ENCODE results near the gene PTPRE. TPM values are rescaled to one million over a fixed set of nuclear protein-coding genes. Genes with fewer than 3 reads are reported as not detected.
A peak's percentile ranks its signal among the peaks of the same experiment; 100 is the strongest.
"Not testable (repeated sequence)": the region's sequence is repeated elsewhere in the genome, so short reads cannot be mapped to it uniquely, and the experiment has no call there.

Gene PTPRE
- total RNA-seq, 1 donor from 2014 or later, result 20.9 TPM

DNA sequence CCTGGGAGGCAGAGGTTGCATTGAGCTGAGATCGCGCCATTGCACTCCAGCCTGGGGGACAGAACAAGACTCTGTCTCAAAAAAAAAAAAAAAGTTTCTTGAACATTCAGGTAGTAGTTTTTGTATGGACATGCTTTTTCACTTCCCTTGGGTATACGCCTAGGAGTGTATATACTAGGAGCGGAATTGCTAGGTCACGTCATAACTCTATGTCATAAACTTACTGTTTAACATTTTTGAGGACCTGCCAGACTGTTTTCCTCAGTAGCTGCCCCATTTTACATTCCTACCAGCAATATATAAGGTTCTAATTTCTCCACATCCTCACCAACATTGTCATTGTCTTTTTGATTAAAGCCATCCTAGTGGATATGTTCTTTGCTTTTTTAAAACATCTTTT lies 167.7 kb downstream of the PTPRE start:
- no peak for DNase-seq

DNA sequence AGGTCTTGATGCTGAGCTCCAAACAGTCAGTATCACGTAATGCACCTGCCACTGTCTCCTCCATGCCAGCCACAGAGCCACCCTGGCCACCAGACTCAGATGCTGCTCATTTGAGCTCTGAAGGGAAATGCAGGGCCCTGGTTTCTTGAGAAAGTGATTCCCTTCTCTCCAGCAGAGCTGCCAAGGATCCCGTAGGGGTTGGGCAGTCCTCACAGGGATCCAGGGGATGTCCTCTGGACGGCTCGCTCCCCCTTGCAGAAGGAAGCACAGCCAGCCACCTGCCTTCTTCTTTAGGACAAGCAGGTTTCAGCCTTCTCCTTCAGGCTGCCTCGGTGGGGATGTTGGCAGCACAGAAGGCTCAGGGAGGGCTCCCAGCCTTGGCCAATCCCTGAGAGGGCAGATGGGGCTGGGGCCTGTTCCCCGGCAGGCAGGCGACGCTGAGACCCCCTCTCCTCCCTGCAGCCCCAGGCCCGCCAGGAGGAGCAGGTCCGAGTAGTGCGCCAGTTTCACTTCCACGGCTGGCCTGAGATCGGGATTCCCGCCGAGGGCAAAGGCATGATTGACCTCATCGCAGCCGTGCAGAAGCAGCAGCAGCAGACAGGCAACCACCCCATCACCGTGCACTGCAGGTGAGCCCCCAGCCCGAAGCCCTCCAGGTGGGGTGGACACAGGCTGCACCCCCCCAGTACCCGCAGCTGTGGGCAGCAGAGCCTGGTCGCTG lies 170.4 kb downstream of the PTPRE start:
- no peak for DNase-seq

DNA sequence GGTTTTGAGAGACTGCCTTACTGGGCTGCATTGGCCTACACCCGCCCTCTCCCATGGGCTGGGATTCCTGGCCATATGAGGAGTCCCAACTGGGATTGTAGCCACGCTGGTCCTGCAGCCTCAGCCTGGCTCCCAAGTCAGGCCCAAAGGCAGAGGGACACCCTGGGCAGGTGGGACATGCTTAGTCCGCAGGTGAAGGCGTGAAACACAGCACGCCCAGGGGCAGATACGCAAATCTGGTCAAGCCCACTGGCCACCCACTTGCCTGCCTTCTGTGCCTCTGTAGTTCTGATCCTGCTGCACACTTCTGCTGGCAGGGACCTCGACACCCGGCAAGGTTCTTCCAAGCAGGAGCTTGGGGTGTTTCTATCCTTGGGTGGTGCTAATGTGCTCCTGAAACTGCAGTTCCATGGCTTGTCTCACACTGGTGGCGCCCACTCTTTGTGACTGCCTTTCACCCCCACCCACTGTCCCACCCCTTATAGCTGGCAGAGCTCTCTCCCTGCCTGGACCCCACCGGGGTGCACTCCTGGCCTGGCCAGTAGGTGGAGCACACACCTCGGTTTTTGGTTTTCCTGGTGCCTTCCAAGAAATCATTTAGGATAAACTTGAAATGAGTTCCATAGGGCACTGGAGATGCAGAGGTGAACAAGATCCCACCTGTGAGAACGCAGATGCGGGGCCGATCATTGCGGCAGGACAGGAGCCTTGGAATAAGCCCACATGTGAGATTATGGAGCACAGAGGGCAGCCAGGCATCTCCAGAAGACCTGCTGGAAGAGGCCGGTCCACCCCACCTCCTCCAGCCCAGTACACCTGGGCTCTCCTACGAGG lies 171.4 kb downstream of the PTPRE start:
- peak; percentile 62 for DNase-seq

DNA sequence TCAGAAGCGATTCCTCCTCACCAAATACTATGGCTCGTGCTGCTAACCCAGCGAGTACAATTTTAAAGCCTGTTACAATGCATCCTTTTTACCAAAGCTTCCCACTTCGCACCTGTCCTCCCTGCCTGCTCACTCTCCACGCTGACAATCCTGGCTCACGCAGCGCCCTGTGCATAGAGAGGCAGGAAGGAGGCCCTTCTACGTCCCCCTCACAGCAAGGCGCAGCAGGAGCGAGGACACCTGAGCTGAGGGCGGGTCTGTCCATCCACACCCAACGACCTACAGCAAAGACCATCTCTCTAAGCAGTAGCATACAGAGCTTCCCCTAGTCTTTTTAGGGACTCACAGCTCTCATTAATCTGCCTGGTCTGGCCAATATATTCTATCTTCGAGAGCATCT lies 173.3 kb downstream of the PTPRE start:
- DNase-seq, result no peak

DNA sequence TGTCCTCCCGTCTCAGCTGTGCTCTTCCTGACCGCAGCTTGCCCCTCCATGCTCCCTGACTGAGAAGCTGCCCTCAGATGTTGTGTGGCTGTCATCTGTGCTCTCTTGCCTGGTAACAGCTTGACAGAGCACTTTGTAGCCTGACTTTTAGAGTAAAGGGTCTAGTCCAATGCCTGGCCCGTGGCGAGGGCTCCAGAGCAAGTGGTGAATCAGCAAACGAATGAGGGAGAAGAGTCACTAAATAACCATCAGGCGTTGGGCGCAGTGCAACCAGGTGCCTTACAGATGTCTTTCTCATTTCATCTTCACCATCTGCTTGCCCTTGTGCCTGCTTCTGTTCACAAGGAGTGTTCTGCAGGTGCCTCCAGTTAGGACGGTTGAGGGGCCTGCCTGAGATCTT lies 173.7 kb downstream of the PTPRE start:
- no peak for DNase-seq

DNA sequence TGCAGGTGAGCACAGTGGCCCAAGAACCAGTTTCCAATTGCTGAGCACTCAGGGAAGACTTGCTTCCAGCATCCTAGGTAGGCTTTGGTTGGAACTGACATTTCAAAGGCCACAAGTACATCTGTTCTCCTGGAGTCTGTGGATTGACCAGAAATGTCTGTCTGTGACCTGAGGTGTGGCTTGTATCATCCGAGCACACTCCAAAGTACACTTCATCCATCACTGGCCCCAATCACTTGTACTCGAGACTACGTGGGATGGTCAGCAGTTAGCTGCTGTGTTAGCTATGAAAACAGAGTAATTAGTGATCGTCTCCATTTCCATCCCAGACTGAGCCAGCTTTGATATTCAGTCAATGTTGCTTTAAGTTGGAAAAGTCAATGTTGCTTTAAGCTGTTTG lies 174.3 kb downstream of the PTPRE start:
- no peak for DNase-seq

DNA sequence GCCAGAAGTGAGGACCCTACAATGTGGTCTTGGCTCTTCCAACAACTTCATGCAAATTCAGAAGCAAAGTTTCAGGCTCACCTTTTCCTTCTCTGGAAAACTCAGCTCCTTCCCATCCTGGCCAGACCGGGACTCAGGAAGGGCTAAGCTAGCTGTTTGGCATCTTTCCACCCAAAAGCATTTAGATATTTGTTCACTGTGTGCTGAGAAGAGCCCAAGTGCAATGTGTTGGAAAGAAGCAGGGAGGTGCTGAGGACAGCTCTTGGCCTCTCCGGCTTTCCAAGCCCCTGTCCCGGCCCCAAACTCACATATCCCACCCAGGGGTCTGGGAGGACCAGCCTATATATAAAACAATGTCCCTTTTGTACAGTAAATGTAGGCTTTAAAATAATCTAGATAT lies 174.8 kb downstream of the PTPRE start:
- peak; percentile 45 for DNase-seq

DNA sequence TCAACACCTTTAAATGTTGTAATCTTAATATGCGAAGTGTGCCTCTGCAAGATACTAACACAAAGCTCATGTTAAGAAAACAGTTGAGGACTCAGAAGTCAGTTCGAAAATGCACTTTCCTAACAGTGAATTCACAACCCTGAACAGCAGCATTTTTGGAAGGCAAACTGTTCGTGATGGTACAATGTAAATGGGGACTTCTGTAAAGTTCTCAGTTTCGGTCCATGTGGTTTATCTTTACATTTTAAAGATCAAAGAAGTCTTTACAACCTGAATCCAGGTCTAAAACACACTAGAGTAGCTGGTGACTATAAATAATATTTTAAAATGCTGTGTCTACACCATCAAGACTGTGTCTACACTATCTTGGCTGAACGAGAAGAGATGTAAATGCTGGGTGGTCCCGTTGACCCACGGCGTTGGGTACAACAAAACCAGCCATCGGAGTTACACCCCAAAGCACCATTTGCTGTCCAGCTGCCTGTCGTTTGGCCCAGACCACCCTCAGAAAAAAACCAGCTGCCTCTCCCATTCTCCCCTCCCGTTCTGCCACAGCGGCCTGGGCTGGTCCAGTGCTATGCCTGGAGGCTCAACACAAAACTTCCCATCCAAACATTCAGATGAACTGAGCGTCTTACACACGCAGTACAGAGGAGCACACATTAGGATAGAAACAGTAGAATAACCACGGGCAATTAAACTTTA lies 176.4 kb downstream of the PTPRE start:
- DNase-seq, result no peak

DNA sequence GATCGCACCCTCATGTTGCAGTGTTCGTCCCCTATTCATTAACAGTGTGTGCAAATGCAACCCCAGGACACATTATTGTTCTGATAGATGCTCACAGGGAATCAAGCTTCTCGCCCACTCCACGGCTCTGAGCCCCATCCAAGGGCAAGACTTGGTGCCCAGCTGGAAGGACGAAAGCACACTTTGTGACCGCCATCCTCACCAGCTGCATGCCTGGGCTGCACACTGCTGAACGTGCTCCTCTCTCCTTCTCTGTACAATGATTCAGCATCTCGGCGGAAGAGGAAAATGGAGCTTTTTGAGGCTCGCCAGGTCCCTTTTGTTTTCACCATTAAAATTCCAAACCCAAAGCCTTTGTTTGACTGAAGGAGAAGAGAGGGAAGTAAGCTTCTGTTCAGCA lies 177.5 kb downstream of the PTPRE start:
- no peak for DNase-seq

DNA sequence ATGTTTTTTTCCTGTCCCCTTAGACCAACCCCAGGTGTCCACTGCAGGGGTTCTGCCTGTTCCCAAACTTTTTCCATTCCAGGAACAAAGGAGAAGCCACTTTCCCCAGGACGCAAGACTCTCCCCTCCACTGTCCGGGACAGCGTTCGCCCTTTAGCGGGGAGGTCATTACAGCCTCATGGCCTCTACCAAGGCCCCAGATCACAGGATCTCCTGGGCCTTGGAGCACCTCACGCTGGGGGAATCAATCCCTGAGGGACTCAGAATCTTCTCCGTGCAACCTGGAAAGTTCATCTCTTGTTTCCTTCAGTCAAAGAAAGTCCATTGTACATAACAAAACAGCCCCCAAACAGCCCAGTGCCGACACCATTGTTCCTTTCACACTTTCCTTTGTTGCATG lies 178.1 kb downstream of the PTPRE start:
- no peak for DNase-seq

DNA sequence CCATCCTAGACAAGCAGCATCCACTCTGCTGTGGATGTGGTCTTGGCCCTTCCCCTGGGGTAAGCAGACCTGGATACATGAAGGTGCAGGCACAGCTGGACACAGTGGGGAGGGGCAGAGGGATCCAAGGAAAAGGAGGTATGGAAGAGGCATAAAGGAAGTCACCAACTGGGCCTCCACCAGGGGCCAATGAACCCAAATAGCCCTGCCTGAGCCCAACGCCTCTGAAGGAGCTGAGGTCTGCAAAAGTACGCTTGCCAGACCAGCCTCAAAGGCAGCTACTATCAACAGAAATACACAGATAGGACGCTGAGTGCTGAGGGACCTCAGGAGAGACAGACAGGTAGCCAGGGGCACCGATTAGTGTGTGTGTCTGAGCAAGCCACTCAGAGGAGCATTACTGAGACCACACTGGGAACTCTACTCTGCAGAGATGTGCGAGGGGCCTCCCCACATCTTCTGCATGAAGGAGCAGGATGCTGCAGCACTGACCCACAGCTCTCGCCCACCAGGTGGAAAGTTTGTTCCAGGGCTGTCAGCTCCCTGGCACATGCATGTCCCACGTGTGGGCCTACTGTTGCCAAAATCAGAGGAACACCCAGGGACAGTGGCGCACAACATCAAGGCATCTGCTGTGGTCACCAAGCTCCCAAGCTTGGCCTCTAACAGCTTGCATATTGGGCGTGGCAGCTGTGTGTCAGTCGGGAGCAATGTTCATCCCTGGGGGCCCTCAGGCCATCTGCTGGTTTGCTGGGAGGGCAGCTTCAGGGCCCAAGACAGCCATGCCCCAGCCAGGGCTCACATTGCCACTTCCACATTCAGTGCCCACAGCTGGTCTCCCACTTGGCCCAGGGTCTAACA lies 179.3 kb downstream of the PTPRE start:
- peak; percentile 36 for DNase-seq

DNA sequence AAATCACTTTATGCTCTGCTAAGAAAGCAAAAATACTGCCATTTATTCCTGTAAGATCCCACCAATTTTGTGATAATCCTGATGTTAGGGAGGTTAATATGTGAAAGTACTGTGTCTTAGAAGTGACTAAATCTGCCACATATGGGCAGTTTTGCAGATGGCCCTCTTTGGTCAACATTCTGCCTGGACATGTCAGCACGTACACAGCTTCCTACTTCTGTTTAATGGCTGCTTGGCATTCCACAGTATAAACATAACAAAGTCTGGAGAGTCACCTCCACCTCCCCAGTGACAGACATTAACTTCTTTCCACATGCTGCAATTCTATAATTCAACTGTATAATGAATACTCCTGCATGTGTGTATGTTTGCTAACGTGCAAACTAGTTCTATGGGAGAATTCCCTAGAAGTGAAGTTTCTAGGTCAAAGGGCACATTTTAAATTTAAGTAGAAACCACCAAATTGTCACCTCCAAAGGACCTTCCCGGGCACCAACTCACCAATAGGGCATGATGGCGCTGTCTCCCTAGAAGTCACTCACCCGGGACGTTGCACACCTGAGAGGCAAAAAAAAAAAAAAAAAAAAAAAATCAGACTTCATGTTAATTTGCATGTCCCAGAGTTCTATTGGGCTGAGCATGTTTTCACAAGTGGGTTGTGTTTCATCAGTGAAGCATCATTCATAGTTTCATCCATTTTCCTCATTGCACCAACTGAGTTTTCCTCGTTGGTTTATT lies 180.4 kb downstream of the PTPRE start:
- no peak for DNase-seq

DNA sequence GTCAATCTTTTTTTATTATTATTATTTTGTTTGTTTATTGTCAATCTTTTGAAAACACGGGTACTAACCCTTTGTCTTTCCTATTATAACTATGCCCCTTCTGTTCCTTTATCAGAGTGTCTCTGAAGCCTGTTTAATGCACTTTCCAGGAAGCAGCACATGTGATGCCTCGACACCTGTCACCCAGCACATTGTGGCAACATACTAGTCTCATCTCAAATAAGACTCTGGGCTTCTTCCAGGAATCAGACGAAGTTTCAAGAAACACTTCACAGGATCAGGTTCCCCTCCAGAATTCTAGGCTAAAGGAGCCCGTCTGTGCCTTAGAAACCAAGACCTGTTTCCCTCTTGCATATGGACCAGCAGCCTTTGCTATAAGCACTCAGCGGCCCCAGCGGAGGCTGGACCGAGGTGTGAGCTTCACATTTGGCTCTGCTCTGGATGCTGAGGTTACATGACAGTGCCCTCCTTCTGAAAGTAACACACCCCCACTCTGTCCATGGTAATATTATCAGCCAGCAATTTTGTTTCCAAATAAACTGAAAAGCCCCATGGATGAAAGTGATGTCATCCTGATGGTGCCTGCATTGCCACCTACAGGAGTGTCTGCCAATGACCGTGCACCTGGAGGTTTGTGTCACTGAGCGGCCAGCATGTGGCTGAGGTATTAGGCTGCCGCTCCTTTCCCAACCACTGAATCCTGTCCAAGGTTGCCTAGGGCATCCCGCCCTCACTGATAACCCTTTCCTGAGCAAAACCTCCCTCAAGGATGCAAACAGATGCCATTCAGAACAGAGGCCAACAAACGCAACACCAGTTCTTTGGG lies 181.2 kb downstream of the PTPRE start:
- DNase-seq, result peak; percentile 19

DNA sequence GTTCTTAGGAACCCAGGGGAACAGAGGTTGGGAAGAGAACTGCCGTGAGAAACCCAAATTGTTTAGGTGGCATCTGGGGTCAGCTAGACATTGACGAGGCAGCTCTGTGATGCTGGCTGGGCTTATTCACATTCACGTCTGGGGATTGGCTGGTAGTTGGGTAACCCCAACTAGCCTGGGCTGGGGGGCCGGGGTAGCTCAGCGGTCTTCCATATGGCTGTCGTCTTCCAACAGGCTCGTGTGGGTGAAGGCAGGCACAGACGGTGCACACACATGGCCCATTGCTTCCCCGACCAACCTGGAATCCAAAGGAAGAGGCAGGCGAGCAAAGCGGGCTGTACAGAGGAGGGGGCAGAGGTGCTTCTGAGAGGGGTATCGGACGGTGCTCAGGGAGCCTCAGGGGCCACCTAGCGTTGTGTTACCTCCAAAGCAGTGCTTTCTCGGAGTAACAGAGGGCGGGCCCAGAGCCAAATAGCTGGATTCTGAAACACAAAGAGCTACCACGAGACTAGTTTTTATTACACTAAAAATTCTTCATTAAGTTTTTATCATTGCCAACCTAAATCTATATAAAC lies 184.8 kb downstream of the PTPRE start:
- DNase-seq, result no peak

DNA sequence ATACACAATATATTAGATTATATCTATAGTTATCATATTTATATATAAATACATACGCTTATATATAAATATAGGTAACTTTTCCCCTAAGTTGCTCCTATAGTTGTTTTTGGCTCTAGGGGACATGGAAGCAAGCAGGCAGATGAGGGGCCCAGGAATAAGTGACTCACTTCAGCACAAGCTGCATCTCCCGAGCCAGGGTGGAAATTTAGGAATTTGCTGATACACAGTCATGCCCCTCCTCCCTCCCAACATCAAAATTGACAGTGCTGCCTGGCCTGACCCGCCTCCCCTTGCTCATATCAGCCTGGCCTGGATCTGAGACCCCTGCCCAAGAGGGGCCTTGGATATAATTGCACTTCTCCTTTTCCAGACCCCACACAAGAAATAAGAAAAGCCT lies 185.6 kb downstream of the PTPRE start:
- DNase-seq, result no peak

DNA sequence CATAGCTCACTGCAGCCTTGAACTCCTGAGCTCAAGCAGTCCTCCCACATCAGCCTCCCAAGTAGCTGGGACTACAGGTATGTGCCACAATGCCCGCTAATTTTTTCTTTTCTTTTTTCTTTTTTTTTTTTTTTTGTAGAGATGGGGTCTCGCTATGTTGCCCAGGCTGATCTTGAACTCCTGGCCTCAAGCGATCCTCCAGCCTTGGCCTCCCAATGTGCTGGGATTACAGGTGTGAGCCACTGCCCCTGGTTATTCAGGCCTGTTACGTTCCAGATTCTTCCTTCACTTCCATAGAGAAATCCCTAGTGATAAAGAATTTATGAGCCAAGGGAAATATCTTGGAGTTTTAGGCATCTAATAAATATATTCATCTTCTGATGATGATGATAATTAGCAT lies 187.7 kb downstream of the PTPRE start:
- DNase-seq, result not testable (repeated sequence)

DNA sequence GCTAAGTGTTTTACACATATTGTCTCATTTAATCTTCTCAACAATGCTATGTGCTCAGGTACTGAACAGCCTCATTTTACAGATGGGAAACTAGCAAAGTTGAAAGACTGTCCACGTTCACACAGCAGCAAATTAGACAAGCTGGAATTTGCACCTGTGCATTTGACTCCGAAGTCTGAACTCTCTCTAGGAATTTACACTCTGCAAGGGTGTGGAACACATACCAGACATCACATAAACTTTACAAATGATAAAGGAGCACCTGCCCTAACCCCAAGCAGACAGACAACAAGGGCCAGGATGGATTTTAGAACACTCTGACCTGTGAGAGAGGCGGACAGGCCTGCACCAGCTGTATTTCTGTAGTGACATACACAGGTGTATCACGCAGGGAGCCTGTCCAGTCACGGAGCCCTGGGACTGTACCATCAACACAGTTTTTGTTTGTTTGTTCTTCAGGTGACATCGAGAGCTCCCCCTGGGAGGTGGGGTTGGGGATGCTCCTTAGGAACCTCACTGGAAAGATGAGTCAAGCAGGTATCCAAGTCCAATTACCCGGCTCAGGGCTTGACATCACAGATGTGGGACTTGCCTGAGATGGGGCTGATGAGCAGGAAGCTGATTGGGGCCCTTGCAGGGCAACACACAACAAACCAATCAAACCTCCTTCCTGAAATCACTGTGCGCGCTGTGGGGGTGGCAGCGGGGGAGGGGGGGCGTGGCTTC lies 188.3 kb downstream of the PTPRE start:
- no peak for DNase-seq

DNA sequence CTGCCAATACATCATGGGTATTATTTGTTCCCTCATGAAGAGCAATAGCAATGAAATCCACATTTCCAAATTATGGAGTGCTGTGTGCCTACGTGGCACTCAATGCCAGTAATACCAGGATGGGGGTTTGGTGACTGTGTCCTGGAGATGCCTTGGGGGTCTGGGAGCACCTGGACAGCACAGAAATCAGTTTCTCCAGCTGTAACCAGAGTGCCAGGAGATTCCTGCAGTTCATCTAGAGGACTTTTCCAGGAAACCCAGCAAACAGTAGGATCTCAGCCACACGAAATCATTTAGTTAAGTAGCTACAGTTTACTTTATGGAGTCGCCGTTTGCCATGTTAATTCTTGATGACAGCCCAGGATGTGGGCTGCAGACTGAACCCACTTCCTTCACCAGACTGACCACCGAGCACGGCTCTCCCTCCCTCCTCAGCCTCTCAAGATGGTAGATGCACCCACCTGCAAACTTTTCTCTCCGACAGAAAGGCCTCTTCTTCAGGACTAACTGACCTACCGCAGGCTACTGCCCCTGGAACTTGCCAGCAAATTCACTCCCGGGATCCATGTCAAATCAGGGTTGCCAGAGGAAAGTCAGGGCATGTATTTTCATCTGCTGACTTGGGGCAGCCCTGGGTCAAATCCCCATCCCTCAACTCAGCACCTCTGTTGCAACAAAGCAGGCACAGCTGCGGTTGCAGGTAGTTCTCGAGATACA lies 189.0 kb downstream of the PTPRE start:
- no peak for DNase-seq
